HEK293T (cell line): ENCODE results near the gene ANXA9.

Experiments
- ARNT ChIP-seq: fragments of 450-650 bp; IDR thresholded peaks from 2 replicates; pipeline ENCODE4 v1.6.1; 2017; ENCODE audit warnings: mild to moderate bottlenecking
- CTBP1 ChIP-seq: fragments of 450-650 bp; IDR thresholded peaks from 2 replicates; pipeline ENCODE4 v1.6.1; 2016; ENCODE audit warnings: borderline replicate concordance
- ELF4 ChIP-seq: fragments of 450-650 bp; IDR thresholded peaks from 2 replicates; pipeline ENCODE4 v1.6.1; 2017; ENCODE audit warnings: antibody characterized with exemption
- FOXA1 ChIP-seq: fragments of 450-650 bp; IDR thresholded peaks from 2 replicates; pipeline ENCODE4 v1.6.1; 2016; ENCODE audit warnings: mild to moderate bottlenecking
- FOXK2 ChIP-seq: fragments of 450-650 bp; IDR thresholded peaks from 2 replicates; pipeline ENCODE4 v1.6.1; 2016; ENCODE audit warnings: mild to moderate bottlenecking
- FOXM1 ChIP-seq: fragments of 450-650 bp; IDR thresholded peaks from 2 replicates; pipeline ENCODE4 v1.6.1; 2017; ENCODE audit warnings: mild to moderate bottlenecking, borderline replicate concordance
- HDGF ChIP-seq: fragments of 450-650 bp; IDR thresholded peaks from 2 replicates; pipeline ENCODE4 v1.6.1; 2017; ENCODE audit warnings: antibody characterized with exemption, borderline replicate concordance
- L3MBTL2 ChIP-seq: fragments of 450-650 bp; conservative IDR thresholded peaks from 2 replicates; pipeline ENCODE4 v1.6.1; 2016; ENCODE audit warnings: mild to moderate bottlenecking
- LEF1 ChIP-seq: fragments of 450-650 bp; IDR thresholded peaks from 2 replicates; pipeline ENCODE4 v1.6.1; 2017; ENCODE audit warnings: mild to moderate bottlenecking, borderline replicate concordance
- PKNOX1 ChIP-seq: fragments of 450-650 bp; IDR thresholded peaks from 2 replicates; pipeline ENCODE4 v1.6.1; 2016
- SP1 ChIP-seq: fragments of 450-650 bp; IDR thresholded peaks from 2 replicates; pipeline ENCODE4 v1.6.1; 2017
- SUZ12 ChIP-seq: fragments of 450-650 bp; IDR thresholded peaks from 2 replicates; pipeline ENCODE4 v1.6.1; 2016; ENCODE audit warnings: mild to moderate bottlenecking
- TARDBP ChIP-seq: fragments of 450-650 bp; IDR thresholded peaks from 2 replicates; pipeline ENCODE4 v1.6.1; 2016
- ZNF384 ChIP-seq: fragments of 450-650 bp; IDR thresholded peaks from 2 replicates; pipeline ENCODE4 v1.6.1; 2016

- TF ChIP-seq SP1 (no peak), ARNT (no peak), LEF1 (no peak), FOXM1 (no peak), HDGF (no peak), FOXA1 (no peak), TARDBP (no peak), ZNF384 (no peak), SUZ12 (no peak), L3MBTL2 (no peak; the same call in 1 of the 2 replicates), ELF4 (no peak), FOXK2 (no peak), PKNOX1 (no peak), CTBP1 (no peak)
Observed at GRCh38 chr1:150985179-150985825, 3.2 kb downstream of the ANXA9 start.
